ENCODE measurements around the gene FILIP1L.
"Not testable (repeated sequence)": the region's sequence is repeated elsewhere in the genome, so short reads cannot be mapped to it uniquely, and the experiment has no call there.

The FILIP1L gene

DNA sequence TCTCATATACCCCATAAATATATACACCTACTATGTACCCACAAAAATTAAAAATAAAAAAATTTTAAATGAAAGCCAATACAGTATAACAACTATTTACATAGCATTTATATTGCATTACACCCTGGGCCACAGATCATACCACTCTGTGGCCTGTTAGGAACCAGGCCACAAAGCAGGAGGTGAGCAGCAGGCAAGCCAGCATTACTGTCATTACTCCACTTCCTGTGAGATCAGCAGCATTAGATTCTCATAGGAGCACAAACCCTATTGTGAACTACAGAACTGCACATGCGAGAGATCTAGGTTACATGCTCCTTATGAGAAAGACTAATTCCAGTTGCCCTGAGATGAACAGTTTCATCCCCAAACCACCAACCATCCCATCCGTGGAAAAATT, 17.4 kb downstream of the FILIP1L start:
- no peak for DNase-seq

GRCh38 chr3:100096286-100096685, 18.0 kb downstream of the FILIP1L start:
- not testable (repeated sequence) for DNase-seq

- no peak for DNase-seq
Observed at GRCh38 chr3:100093831-100094230, 20.5 kb downstream of the FILIP1L start.

GRCh38 chr3:100090669-100091005, 23.7 kb downstream of the FILIP1L start:
- DNase-seq, result no peak

DNA sequence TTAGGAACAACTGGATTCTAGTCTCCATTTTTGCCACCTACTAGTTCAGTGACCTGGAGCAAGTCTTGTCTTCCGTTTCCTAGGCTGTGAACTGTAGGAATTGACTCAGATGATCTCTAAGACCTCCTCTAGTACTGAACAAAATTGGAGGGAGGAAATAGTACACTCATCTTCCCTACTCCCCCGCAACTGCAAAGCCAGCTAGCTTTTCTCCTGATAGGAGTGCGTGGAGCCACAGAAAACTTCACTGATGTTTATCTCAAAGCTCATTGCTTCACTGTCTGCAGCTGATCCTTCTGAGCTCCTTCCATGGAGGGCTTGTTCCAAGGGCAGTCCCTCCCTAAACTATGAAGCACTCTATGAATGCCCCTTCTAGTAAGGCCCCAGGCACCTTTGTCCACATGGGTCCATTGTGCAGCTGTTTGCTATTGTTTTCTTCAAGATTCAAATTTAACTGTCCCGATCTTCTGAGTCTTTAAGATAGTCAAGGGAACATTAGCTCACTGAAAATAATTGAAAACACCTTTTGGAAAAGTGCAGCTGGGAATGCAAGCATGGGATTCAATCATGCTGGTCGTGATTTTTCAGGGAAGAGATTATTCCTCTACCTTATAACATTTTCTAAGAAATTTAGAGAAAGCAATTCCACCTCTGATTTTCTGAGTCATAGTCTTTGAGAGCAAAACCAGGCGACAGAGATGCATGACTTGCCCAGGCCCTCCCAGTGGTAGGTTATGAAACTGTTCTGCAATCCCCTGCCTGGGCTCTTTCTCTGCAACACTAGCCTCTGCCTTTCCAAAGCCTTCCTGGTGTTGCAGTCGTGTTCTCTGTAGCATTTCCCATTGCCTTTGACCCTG, 24.3 kb downstream of the FILIP1L start:
- no peak for DNase-seq

DNA sequence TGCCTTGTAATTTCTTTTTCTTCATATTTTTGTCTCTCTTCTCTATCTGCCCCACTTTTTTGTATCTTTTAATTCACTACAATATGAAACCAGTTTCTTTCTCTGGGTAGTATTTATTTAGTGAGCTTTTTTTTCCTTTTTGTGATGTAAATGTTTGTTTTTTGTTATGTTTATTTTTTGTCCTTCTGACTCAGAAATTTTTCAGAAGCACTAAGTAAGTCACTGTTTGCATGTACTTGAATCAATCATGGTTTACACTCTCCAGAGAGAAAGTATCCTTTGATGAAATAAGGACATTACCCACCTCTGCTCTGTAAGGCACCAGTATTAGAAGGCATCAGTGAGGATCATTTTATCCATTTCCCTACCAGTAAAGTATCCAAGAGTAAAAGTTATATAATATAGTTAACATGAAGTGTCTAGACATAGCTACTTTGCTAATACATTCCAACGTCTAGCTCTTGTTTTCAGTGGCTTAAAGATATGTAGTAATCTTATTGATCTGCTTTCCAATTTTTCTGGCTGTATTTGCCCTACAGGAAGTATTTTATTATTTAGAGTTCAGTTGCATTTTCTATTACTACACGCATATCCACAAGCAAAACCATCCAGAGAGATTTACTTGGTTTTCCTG, 25.4 kb downstream of the FILIP1L start:
- no peak for DNase-seq

GRCh38 chr3:100087198-100087597, 27.1 kb downstream of the FILIP1L start:
- DNase-seq, result no peak

DNA sequence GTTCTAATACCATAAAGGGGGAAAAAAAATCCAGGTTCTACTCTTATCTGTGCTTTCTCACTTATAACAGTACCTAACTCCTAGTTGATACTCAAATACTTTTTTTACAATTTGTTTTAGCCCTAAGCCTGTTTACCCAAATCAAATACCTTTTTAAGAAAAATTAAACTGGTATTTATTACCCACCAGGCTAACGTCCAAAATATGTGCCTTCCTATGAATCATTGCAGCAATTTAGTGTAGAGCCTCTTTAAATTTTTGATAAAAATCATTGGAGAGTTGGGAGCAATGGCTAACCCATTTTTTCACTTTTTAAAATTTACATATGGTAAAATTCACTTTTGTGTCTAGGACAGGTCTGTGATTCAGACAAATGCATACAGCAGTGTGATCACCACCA, 27.9 kb downstream of the FILIP1L start:
- DNase-seq, result no peak

- no peak for DNase-seq
Observed at GRCh38 chr3:100084100-100084806, 30.0 kb downstream of the FILIP1L start.

- no peak for DNase-seq
Observed at GRCh38 chr3:100083209-100083608, 31.1 kb downstream of the FILIP1L start.

GRCh38 chr3:100082714-100083113, 31.6 kb downstream of the FILIP1L start:
- no peak for DNase-seq

- no peak for DNase-seq
Observed at GRCh38 chr3:100081986-100082692, 32.2 kb downstream of the FILIP1L start.

DNA sequence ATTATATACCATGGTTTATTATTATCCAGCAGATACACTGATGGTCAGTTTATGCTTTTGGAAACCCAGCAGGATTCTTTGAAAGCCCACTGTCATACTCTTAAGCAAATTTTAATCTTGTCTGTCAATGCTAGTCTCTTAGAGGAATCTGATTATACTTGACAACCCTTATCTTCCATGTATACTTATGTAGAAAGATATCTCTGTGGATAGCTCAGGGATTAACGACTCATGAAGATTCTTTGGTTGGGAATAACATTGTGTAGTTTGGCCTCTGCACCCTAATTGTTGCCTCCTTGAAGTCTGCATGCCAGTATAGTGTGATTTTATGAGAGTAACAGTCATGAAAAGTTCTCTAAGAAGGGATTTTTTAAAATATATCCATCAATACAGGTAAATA, 33.0 kb downstream of the FILIP1L start:
- no peak for DNase-seq

DNA sequence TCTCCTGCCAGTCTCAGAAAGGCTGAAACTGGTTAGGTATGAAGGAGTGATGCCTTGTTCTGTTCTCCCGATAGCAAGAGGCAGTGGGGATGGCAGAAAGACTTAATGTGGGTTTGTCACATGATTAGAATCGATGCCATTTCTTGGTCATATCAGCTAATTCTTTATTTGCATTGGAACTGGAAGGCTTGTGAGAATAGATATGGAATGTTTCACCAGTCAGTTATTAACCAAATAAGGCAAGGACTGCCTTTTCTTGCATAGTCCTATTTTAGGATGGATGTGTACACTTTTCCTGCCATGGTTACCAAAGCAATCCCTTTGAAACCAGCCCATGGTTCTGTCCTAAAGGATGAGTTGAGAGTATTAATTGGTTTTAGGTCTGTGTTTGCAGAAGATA, 33.7 kb downstream of the FILIP1L start:
- DNase-seq, result no peak

GRCh38 chr3:100079328-100079727, 35.0 kb downstream of the FILIP1L start:
- no peak for DNase-seq

- no peak for DNase-seq
Observed at GRCh38 chr3:100076731-100077529, 37.4 kb downstream of the FILIP1L start.

DNA sequence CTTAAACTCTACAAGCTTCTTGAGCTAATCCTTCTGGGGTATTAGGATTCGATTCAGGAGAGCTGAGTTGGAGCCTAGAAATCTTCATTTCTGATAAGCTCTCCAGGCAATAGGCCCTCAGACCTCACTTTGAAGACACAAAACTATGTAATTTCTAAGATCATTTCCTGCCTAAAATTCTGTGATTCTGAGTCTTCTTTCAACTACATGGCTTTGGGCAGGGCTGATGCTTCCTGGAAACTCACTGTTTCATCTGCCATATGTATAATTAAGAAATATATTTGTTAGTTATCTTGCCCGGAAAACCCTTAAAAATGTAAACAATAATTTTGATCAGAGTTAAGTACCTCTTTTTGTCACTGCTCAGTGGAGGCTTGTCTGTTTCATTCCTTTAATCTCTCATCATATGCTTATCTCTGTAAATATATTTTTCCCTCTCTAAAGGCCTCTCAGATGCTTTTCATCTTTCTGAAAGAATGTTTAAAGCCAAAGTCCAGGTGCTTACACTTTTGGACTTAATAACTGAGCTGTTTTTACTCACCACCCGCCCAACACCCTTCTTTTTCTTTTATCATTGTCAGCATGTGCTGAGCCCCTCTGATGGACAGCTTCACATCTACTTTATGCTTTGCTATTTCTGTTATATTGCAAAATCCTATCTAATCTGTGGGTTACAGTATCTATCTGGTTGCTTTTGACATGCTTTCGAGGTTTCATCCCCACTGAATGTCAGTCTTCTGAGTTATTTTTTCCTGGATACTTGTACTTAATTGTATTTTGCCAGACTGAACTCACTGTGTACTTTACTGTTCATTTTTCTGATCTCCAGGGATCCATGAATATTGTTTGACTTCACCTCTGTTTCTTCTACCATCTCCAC, 38.2 kb downstream of the FILIP1L start:
- DNase-seq, result no peak

DNA sequence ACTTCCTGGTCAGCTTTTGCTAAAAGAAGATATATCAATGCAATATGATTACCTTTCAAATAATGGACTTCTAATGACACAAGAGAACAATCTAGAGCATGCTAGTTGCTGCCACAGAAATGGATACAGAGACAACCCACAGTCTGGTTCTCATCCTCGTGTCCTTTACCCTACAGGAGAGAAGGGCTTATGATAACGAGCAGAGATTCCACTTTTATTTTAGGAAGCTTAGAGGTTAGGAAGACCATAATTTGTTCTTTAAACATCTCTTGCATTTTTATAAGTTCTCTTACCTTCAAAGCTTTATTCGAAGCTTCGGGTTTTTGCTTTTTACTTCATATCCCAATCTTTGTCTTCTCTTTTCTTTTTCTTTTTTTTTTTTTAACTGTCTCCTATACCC, 39.1 kb downstream of the FILIP1L start:
- no peak for DNase-seq

GRCh38 chr3:100073714-100074307, 40.5 kb downstream of the FILIP1L start:
- DNase-seq, result no peak

DNA sequence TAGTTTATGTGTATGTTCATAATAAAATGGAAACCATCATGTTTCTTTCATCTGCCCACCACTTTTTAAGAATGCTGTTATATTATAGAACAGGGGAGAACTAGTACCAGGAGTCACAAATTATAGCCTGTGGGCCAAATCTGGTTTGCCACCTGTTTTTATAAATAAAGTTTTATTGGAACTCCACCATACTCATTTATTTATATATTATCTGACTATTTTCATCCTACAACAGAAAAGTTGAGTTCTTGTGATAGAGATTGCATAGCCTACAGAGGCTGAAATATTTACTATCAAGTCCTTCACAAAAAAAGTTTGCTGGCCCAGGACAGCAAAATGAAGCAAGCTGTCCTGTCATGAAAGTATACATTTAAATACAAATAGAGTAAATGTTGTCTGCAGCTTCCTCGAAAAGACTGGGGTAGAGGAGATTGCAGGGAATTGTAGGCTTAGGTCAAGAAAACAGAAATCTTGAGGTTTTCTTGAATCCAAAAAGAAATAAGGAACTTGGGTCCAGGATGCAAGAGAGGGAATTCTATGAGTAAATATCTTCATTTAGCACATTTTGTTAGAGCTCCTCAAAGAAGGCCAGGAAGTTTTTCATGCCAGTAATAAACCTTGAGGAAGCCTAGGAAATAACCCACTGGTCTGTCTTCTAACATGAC, 41.1 kb downstream of the FILIP1L start:
- DNase-seq, result no peak
